G401 (cell line): ENCODE results near the gene PDSS2. TPM values are rescaled to one million over a fixed set of nuclear protein-coding genes. Genes with fewer than 3 reads are reported as not detected.

Source experiments
- DNase-seq: peaks from one replicate; pipeline ENCODE4 v3.0.0-alpha.2; 2015; ENCODE audit warnings: low spot score
- in situ Hi-C: cut with HindIII; loops from 2 replicates; pipeline ENCODE4 v1.10.0; 2016; ENCODE audit warnings: low sequenced_read_pairs, mixed read lengths
- total RNA-seq: library from RNA; depleted of rRNA; stranded (reverse); fragments of >200 nt; shearing (Covaris generic); gene quantifications from 2 replicates; pipeline ENCODE4 v1.2.3, GENCODE V29; 2014; rRNA removed

The PDSS2 gene
- 17.2 and 17.5 TPM in 2 replicates for total RNA-seq

DNA sequence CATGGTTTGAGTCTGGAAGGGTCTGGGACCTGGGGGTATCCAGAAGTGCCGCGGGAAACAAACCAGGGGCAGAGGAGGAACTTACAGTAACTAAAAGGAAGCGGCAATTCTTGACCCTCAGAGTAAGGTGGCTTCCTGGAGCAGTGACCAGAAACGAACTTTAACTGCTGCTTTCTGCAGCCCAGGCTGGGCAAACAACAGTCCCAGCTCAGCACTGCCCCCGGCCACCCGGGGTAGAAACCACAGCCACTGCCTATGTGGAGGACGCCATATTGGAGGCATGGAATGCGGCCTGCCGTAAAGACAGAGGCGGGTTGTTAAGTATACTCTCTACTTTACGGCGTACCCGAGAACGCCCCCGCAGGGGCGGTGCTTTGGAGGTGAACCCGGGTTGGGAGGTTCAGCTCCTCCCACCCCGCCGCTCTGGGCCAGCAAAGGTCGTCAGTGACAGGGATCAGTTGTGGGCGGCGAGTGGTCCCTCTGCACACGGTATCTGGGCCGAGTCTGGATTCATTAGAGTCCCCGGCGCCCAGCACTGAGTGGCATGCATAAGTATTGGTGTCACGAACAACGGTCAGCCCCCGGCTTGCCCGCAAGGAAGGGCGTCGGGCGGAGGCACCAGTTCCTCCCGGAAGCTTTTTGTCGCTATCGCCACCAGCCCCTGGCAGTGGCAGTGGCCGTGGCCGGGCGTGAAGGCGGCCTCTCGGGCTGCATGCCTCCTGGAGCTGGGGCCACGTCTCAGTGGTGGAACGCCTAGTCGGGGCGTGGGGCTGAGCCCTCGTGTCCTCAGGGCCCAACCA is at the start of gene PDSS2:
TSS of gene PDSS2 (minus strand) at position 282 of the 800 bp plus-strand sequence. CDS start at position 3, 279 bp downstream.
- peak; percentile 98 for DNase-seq
- in situ Hi-C loops, result no loop called here

DNA sequence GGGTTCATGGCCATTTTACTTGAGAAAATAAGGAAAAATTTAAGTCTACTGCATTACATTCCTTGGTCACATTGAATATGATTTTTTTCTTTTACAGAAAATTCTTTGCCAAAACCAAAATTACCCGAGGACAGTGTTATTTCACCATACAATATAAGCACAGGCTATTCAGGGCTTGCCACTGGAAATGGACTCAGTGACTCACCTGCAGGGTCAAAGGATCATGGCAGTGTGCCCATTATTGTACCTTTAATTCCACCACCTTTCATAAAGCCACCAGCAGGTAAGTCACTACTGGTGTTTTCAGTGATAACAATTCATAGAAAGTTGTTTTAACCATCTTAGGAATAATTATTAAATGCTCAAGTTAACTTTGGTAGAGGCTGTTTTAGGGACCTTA is 46.8 kb upstream of the PDSS2 start:
- DNase-seq, result no peak
- in situ Hi-C loops, result no loop called here

DNA sequence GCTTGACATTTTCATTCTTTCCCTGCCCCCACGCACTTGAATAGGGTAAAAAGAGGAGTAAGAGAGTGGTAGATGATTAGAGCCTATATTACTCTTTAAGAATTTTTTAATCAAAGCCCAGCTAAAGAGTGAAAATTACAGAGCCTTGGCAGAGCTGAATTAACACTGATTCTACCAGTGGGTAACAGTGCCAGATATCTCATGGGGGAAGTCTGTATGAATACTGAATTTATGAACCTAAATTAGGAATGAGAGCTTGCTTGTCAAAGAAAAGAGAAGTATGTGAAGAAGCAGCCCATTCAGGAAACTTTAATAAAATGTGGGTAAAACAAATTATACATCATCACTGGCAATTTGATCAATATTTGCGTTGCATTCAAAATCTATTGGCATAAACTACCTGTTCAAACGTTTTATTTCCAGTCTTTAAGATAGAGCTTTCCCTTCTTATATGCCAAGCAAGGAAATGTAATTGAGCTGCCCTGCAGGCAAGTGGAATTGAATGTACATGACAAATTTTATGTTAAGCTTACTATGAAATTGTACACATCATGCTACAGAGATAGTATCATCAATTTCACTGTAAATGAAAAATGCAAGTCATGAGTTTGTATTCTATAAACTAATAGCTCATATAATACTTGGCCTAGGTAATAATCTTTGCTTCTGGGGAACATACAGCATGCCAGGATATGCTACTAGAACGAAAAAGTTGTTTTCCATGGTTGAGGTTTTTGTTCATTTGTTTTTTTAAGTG is 45.1 kb upstream of the PDSS2 start:
- DNase-seq, result no peak
- in situ Hi-C loops, result no loop called here

DNA sequence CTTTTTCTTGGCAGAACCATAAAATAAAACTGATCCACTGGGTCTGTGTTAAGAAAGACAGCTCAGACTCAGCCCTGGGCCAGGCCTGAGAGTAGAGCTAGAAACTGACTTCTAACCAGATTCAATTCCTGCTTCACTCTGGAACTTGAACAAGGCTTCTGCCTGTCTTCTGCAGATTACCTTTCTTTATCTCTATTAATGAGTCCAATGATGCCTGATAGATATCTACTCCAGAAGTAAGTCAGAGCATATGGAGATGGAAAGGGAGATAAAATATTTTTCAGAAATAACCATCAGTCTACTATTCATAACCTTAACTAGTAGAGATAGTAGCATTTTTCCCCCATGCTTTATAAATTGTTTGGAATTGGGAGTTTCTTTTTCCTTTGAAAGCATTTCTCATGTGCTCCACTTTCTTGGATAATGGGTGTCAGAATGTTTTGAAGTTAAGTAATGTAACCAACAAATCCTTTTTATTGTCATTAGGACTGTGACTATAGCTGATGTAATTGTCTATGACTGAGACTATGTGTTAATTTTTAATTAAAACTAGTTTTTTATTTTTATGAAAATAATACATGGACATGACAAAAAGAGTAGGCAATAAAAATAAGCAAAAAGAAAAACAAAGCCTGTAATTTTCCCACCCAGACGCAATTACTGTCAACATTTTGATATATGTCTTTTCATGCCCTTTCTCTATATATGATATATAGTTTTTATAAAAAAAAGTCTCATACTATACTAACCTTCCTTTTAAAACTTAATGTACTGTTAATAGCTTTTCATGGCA is 37.7 kb upstream of the PDSS2 start:
- in situ Hi-C loops, result no loop called here

GRCh38 chr6:107495971-107496370 is 36.6 kb upstream of the PDSS2 start:
- DNase-seq, result peak; percentile 32
- in situ Hi-C loops, result no loop called here

More for the DNA sequence above, 37.7 kb upstream of the PDSS2 start:
- no peak for DNase-seq

GRCh38 chr6:107495196-107495643 is 35.9 kb upstream of the PDSS2 start:
- DNase-seq, result peak; percentile 49
- in situ Hi-C loops, result no loop called here

- peak; percentile 48 for DNase-seq
- in situ Hi-C loops, result no loop called here
These were observed 34.0 kb upstream of the PDSS2 start for GRCh38 chr6:107493158-107494057.

DNA sequence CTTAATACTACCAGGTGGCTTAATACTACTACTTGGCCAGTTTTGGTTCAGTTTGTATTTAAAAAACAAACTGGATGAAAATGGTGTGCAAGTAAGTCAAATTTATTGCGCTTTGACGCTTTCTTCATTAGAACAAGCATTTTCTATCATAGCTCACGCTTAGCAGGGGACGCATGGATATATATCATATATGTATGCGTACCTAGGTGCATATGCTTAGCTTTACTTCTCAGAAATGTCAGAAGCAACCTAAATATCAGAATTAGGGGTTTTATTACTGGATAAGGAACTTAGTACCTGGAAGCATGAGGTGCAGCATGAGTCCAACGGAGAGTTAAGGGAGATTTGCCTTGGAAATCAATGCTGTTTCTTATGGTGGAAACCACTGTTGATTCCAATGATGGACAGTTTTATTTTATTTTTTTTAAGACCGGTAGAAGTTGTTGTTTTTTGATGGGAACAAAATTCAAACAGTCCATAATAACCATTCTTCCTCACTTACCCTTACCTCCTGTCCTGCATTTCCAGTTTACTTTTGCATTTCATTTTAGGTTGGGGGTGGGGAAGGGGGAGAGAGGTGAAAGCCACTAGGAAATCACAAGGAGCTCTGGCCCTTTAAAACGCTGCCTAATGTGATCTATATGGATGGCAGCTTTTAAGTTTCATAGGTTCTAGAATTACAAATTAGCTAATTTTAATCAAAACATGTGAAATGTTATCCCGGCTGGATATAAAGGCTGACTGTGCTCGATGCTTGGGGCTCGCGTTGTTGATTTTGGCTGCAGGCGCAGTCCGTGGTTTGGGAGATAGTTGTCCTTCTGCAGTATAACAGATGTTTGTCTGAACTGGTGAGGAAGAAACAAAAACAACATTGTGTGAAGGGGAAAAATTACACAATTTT is 32.6 kb upstream of the PDSS2 start:
- DNase-seq, result peak; percentile 60
- in situ Hi-C loops, result no loop called here

DNA sequence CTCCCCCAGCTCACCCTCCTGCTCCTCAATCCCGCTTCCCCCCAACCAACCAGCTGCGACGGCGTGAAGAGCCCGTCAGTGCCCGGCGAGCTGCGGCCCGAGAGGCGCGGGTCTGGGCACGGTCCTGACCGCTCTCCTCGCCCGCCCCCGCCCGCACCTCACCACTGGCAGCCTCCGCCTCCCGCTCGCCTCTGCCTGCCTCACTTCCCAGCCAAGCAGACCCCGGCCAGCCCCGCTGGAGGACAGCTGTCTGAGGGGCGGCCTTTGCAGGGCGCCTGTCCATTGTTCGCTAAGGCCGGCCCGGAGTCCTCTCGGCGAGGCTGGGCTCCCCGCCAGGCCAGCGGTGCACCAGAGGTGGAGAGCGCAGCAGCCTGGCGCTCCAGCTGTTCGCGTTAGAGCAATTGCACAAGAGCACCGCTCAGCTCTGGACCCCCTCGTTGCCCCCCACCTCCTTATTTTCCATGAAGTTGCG is 31.8 kb upstream of the PDSS2 start:
- in situ Hi-C loops, result no loop called here
- DNase-seq, result peak; percentile 30

DNA sequence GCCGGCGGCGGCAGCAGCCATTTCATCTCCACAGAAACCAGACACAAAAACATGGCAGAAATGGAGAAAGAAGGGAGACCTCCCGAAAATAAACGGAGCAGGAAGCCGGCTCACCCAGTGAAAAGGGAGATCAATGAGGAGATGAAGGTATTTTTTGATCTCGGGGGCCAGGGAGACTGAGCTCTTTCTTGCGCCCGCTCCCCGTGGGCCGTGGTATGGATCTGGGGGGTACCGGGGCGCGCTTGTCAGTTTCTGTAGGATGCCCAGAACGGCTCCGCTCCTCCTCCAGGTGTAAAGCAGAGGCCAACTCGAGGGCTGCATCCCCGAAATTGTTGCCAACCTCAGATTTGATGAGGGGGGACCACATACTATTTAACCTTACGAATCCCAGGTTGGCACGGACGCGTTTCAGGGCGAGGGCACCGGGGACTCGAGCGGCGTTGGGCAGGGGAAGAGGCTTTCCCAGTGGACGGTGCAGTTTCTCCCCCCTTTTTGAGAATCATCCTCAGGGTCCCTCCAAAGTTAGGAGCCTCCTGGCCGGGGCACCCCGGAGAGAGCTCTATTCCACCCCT is 31.3 kb upstream of the PDSS2 start:
- no peak for DNase-seq
- in situ Hi-C loops, result no loop called here

DNA sequence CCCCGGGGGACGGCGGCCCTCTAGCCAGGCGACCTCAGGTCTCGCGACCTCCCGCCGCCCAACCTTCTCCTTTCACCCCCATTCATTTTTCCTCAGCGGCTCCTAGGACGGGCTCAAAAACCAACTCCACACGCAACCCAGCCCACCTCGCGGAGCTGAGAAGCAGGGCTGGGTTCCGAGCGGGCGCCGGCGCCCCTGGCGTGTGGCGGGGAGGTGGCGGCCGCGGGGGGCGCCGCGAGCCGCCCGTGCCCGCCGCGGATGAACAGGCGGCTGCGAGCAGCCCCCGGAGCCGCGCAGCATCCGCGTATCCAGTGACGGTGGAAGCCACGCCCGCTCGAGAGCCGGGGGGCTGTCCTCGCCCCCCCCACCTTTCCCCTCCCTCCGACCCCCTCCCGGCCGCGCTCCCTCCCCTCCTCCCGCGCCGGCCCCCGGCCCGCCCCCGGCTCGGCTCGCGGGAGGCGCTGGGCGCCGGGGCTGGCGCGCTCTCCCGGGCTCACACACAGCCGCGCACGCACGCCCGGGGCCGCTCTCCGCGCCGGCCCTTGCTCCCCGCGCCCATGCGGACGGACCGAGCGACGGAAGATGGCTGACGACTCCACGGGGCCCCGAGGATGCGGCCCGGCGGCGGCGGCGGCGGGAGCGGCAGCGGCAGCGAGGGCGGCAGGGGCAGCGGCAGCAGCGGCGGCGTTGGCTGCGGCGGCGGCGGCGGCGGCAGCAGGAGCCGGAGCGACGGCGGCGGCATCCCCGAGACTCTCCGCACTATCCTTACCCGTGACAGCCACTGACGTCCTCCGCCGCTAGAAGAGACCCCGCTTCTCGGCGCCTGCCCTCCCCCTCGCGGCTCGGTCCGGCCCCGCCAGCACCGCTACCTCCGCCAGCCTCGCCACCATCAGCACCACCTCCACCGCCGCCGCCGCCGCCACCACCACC is 30.5 kb upstream of the PDSS2 start, which contains the start of gene SOBP:
TSS of gene SOBP (plus strand) at position 482 of the 930 bp plus-strand sequence. CDS start 500 bp downstream, outside the sequence.
- in situ Hi-C loops, result no loop called here
- DNase-seq, result peak; percentile 66

- in situ Hi-C loops, result no loop called here
- peak; percentile 65 for DNase-seq
These were observed 29.7 kb upstream of the PDSS2 start for GRCh38 chr6:107488875-107489635.

GRCh38 chr6:107488174-107488874 is 29.0 kb upstream of the PDSS2 start:
- no peak for DNase-seq
- in situ Hi-C loops, result no loop called here

GRCh38 chr6:107485157-107485556 is 25.8 kb upstream of the PDSS2 start:
- DNase-seq, result no peak
- in situ Hi-C loops, result no loop called here
